ENCODE measurements around the gene RPA3.

DNA sequence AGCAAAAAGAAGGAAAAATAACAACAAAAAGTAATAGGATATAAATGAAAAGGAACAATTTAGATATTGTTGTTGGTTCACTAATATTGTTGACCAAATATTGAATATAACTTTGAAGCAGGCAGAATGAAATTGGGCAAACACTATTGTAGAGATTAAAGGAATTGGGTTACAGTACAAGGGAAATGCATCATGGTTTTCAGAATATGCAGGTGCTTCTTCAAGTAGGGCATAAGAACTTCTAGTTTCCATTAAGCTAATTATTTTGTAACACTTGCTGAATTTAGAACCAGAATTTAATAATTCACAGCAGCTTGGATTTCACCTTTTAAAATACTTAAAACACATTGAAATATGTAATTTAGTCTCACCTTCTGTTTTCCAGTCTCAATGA is 36.5 kb downstream of the RPA3 start:
- TF ChIP-seq, protein P1, sequence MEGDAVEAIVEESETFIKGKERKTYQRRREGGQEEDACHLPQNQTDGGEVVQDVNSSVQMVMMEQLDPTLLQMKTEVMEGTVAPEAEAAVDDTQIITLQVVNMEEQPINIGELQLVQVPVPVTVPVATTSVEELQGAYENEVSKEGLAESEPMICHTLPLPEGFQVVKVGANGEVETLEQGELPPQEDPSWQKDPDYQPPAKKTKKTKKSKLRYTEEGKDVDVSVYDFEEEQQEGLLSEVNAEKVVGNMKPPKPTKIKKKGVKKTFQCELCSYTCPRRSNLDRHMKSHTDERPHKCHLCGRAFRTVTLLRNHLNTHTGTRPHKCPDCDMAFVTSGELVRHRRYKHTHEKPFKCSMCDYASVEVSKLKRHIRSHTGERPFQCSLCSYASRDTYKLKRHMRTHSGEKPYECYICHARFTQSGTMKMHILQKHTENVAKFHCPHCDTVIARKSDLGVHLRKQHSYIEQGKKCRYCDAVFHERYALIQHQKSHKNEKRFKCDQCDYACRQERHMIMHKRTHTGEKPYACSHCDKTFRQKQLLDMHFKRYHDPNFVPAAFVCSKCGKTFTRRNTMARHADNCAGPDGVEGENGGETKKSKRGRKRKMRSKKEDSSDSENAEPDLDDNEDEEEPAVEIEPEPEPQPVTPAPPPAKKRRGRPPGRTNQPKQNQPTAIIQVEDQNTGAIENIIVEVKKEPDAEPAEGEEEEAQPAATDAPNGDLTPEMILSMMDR (IDR thresholded peaks at IDR 0.05), result no peak
- no peak for TF ChIP-seq POLR2A (IDR thresholded peaks at IDR 0.05)
- TF ChIP-seq POLR2AphosphoS5 (IDR thresholded peaks at IDR 0.05), result no peak
- no peak for TF ChIP-seq EP300 (IDR thresholded peaks at IDR 0.05)
